Trophoblast cell (in vitro differentiated cells and primary cell): ENCODE data around the gene ITPK1.

Experiments
- DNase-seq, 2 donors: peaks; one replicate each; pipeline ENCODE4 v3.0.0-alpha.2; 2016
- H2AFZ ChIP-seq: 2 replicates; pipeline ENCODE4 v1.6.1; 2013; ENCODE audit warnings: low read length, moderate library complexity, mild to moderate bottlenecking; ENCODE audit not compliant: insufficient read depth, poor library complexity
- H2AK5ac ChIP-seq: 2 replicates; pipeline ENCODE4 v1.6.1; 2013; ENCODE audit warnings: mild to moderate bottlenecking, low read length
- H2BK120ac ChIP-seq: 2 replicates; pipeline ENCODE4 v1.6.1; 2013; ENCODE audit warnings: low read length, mild to moderate bottlenecking, moderate library complexity; ENCODE audit not compliant: insufficient read depth, poor library complexity
- H2BK12ac ChIP-seq: 2 replicates; pipeline ENCODE4 v1.6.1; 2013; ENCODE audit warnings: mild to moderate bottlenecking, low read length, moderate library complexity
- H2BK5ac ChIP-seq: 2 replicates; pipeline ENCODE4 v1.6.1; 2013; ENCODE audit warnings: low read length, low read depth, moderate library complexity, mild to moderate bottlenecking; ENCODE audit not compliant: poor library complexity
- H3K14ac ChIP-seq: 2 replicates; pipeline ENCODE4 v1.6.1; 2013; ENCODE audit warnings: mild to moderate bottlenecking, low read length
- H3K18ac ChIP-seq: 2 replicates; pipeline ENCODE4 v1.6.1; 2013; ENCODE audit warnings: mild to moderate bottlenecking, low read length
- H3K23ac ChIP-seq: 2 replicates; pipeline ENCODE4 v1.6.1; 2013; ENCODE audit warnings: low read length
- H3K27ac ChIP-seq: 2 replicates; pipeline ENCODE4 v1.5.1; 2013; ENCODE audit warnings: low read depth, mild to moderate bottlenecking, inconsistent platforms, low read length, moderate library complexity
- H3K27me3 ChIP-seq: 2 replicates; pipeline ENCODE4 v1.6.1; 2013; ENCODE audit warnings: inconsistent platforms, mild to moderate bottlenecking, low read length, moderate library complexity; ENCODE audit not compliant: insufficient read depth
- H3K36me3 ChIP-seq, 2 experiments: 1 replicate in 1 of 2; 2 replicates in 1 of 2; pipeline ENCODE4 v1.6.1; 2013; ENCODE audit warnings: low read length in 2 of 2, mild to moderate bottlenecking in 2 of 2, moderate library complexity in 1 of 2; ENCODE audit not compliant: insufficient read depth in 2 of 2, control insufficient read depth in 1 of 2
- H3K4ac ChIP-seq: 2 replicates; pipeline ENCODE4 v1.6.1; 2013; ENCODE audit warnings: low read depth, mild to moderate bottlenecking, low read length, moderate library complexity
- H3K4me1 ChIP-seq, 2 experiments: 1 replicate in 1 of 2; 2 replicates in 1 of 2; pipeline ENCODE4 v1.6.1; 2013; ENCODE audit warnings: low read length in 2 of 2, mild to moderate bottlenecking in 2 of 2, moderate library complexity in 1 of 2; ENCODE audit not compliant: insufficient read depth in 2 of 2, control insufficient read depth in 1 of 2
- H3K4me2 ChIP-seq: 2 replicates; pipeline ENCODE4 v1.6.1; 2013; ENCODE audit warnings: inconsistent platforms, mild to moderate bottlenecking, low read length, moderate library complexity
- H3K4me3 ChIP-seq: 2 replicates; pipeline ENCODE4 v1.5.1; 2013; ENCODE audit warnings: mild to moderate bottlenecking, low read depth, low read length, inconsistent platforms
- H3K79me1 ChIP-seq: one replicate; pipeline ENCODE4 v1.6.1; 2013; ENCODE audit warnings: low read length
- H3K79me2 ChIP-seq: 2 replicates; pipeline ENCODE4 v1.6.1; 2013; ENCODE audit warnings: low read length, mild to moderate bottlenecking; ENCODE audit not compliant: control insufficient read depth, insufficient read depth, poor library complexity
- H3K9ac ChIP-seq: 2 replicates; pipeline ENCODE4 v1.6.1; 2013; ENCODE audit warnings: mild to moderate bottlenecking, low read length
- H3K9me3 ChIP-seq: 2 replicates; pipeline ENCODE4 v1.6.1; 2013; ENCODE audit warnings: low read depth, mild to moderate bottlenecking, control low read depth, inconsistent platforms, low read length; ENCODE audit not compliant: insufficient read depth
- H4K12ac ChIP-seq: 2 replicates; pipeline ENCODE4 v1.6.1; 2013; ENCODE audit warnings: low read depth, mild to moderate bottlenecking, low read length, moderate library complexity
- H4K8ac ChIP-seq: 2 replicates; pipeline ENCODE4 v1.6.1; 2013; ENCODE audit warnings: low read depth, mild to moderate bottlenecking, low read length, moderate library complexity
- H4K91ac ChIP-seq: one replicate; pipeline ENCODE4 v1.6.1; 2013; ENCODE audit warnings: low read depth, mild to moderate bottlenecking, low read length, moderate library complexity
- WGBS: extraction: QIAGEN DNeasy Blood & Tissue Kit; methylation state at CpG from one replicate; pipeline ENCODE4 v1.1.7; 2013; ENCODE audit warnings: missing lambda C conversion rate; ENCODE audit not compliant: insufficient read length, insufficient coverage; ENCODE audit errors: extremely low coverage; 5-methylcytosine and 5-hydroxymethylcytosine counted together

The ITPK1 gene

DNA sequence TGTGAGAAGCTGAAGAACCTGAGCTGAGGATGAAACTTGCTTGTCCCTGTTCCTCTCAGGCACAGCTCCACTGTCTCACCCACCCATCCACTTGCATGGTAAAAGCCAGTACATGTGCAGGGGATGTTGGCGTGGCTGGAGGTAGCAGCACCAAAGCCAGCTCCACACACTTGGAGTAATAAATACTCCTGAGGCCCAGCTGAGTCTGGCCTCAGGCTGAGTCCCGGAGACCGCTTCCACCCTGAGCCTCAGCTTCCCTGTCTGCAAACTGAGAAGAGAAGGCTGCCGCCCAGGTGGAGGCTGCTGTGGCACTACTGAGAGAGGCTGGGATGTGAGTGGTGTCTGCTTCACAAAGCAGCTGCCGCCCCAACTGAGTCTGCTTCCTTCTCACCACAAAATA is 173.6 kb downstream of the ITPK1 start:
- no CpG with 5 or more reads among the region's 5 CpGs for WGBS
- H3K23ac ChIP-seq: no peak overlapping the region

DNA sequence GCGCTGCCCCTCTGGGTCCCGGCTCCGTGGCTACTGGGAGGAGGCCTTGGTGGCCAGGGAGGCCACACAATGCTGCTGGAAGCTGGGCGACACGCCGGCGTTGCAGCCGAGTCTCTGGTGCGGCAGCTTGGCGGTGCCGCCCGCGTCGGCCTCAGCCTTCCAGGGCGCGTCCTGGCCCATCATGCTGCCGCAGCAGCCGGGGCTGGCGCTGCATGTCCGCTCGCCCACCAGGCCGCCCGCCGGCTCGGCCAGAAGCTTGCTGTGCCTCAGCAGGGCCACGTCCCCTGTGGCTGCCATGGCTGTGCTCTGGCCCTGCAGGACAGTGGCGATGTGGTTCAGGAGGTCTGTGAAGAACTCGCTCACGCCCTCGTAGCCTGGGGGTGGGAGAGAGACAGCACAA is 174.2 kb downstream of the ITPK1 start:
- H3K4ac ChIP-seq: no peak overlapping the region

More for the DNA sequence above, 173.6 kb downstream of the ITPK1 start:
- Histone ChIP-seq H3K14ac (no peak overlapping the region), H2AK5ac (no peak overlapping the region), H3K36me3 (no peaks in the 10 kb centered on the region), H2BK120ac (no peak overlapping the region), H2AFZ (no peak overlapping the region), H3K4me3 (no peak overlapping the region), H4K8ac (no peak overlapping the region), H3K4me1 (no peaks in the 10 kb centered on the region), H2BK12ac (no peak overlapping the region), H2BK5ac (no peak overlapping the region), H3K27me3 (no peaks in the 10 kb centered on the region), H3K4ac (no peak overlapping the region), H3K79me1 (no peaks in the 10 kb centered on the region), H3K18ac (no peak overlapping the region), H4K91ac (no peak overlapping the region), H4K12ac (no peak overlapping the region), H3K9ac (no peak overlapping the region), H3K9me3 (no peaks in the 10 kb centered on the region), H3K27ac (no peak overlapping the region), H3K79me2 (no peaks in the 10 kb centered on the region), H3K4me2 (no peak overlapping the region)
- no peak for DNase-seq

DNA sequence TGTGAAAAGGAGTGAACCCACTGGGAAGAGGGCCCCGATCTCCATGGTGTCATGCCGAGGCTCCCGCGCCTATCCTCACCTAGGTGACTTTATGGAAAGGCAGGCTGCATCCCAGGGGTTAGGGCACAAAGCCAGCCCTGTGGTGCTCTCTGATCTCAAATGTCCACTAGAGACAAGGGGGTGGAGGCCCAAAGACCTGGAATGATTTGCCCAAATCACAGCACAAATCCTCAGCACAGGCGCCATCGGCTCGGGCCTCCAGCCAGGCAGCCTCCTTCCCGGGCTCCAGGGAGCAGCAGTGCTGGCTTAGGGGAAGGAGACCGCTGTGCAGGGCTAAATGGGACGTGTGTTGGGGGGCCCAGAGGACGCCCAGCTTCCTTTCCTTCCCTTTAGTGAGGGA is 175.2 kb downstream of the ITPK1 start:
- Histone ChIP-seq H3K79me2 (no peaks in the 10 kb centered on the region), H4K91ac (no peak overlapping the region), H3K9me3 (no peaks in the 10 kb centered on the region), H3K14ac (no peak overlapping the region), H3K4ac (no peak overlapping the region), H3K79me1 (no peaks in the 10 kb centered on the region), H2BK12ac (no peak overlapping the region), H4K12ac (no peak overlapping the region), H3K4me1 (no peaks in the 10 kb centered on the region), H2AFZ (no peak overlapping the region), H2BK120ac (no peak overlapping the region), H2AK5ac (no peak overlapping the region), H4K8ac (no peak overlapping the region), H3K23ac (no peak overlapping the region), H3K4me2 (no peak overlapping the region), H2BK5ac (no peak overlapping the region), H3K9ac (no peak overlapping the region), H3K4me3 (no peak overlapping the region), H3K27ac (no peak overlapping the region), H3K27me3 (no peaks in the 10 kb centered on the region), H3K36me3 (no peaks in the 10 kb centered on the region), H3K18ac (no peak overlapping the region)
- DNase-seq: no peak
- no CpG with 5 or more reads among the region's 11 CpGs for WGBS

More for the DNA sequence above, 174.2 kb downstream of the ITPK1 start:
- Histone ChIP-seq H3K27me3 (no peaks in the 10 kb centered on the region), H4K8ac (no peak overlapping the region), H2BK12ac (no peak overlapping the region), H2AK5ac (no peak overlapping the region), H3K4me2 (no peak overlapping the region), H3K14ac (no peak overlapping the region), H2AFZ (no peak overlapping the region), H3K9me3 (no peaks in the 10 kb centered on the region), H3K36me3 (no peaks in the 10 kb centered on the region), H3K18ac (no peak overlapping the region), H4K12ac (no peak overlapping the region), H3K23ac (no peak overlapping the region), H3K79me1 (no peaks in the 10 kb centered on the region), H2BK120ac (no peak overlapping the region), H4K91ac (no peak overlapping the region), H3K27ac (no peak overlapping the region), H2BK5ac (no peak overlapping the region), H3K9ac (no peak overlapping the region), H3K79me2 (no peaks in the 10 kb centered on the region), H3K4me3 (no peak overlapping the region), H3K4me1 (no peaks in the 10 kb centered on the region)
- no peak for DNase-seq
- no CpG with 5 or more reads among the region's 30 CpGs for WGBS

DNA sequence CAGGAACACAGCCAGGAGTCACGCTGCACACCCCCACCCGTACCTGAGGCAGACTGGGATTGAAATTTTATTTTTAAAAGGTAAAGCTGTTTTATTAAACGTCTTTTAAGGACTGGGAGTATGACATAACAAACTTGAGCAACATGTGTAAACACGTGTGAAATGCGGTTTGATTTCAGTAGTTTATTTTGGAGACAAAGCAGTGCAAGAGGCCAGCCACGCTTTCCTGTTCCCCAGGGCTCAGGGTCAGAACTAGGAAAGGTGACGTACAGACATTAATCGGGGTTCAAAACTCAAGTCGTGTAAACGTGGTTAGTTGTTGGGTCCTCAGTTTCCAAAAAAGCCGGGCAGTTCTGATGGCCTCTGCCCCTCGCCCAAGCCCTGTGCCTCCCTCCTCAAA is 176.0 kb downstream of the ITPK1 start:
- H2BK5ac ChIP-seq: no peak overlapping the region
- H3K4ac ChIP-seq: no peak overlapping the region
- H3K27me3 ChIP-seq: no peaks in the 10 kb centered on the region
- H2BK120ac ChIP-seq: no peak overlapping the region
- H2AFZ ChIP-seq: no peak overlapping the region
- no peak overlapping the region for H3K4me2 ChIP-seq
- H3K4me1 ChIP-seq: no peaks in the 10 kb centered on the region
- DNase-seq: no peak
- no peak overlapping the region for H2BK12ac ChIP-seq
- H3K36me3 ChIP-seq: no peaks in the 10 kb centered on the region
- no peak overlapping the region for H4K8ac ChIP-seq
- H3K14ac ChIP-seq: no peak overlapping the region
- no peak overlapping the region for H2AK5ac ChIP-seq
- no peak overlapping the region for H3K23ac ChIP-seq
- no peak overlapping the region for H4K12ac ChIP-seq
- no peak overlapping the region for H3K18ac ChIP-seq
- no peak overlapping the region for H3K4me3 ChIP-seq
- WGBS: no CpG with 5 or more reads among the region's 12 CpGs
- H3K9me3 ChIP-seq: no peaks in the 10 kb centered on the region
- no peak overlapping the region for H3K27ac ChIP-seq
- H3K9ac ChIP-seq: no peak overlapping the region
- no peak overlapping the region for H4K91ac ChIP-seq
- no peaks in the 10 kb centered on the region for H3K79me2 ChIP-seq
- no peaks in the 10 kb centered on the region for H3K79me1 ChIP-seq
